ENCODE measurements around the gene TNNI3. TPM values are rescaled to one million over a fixed set of nuclear protein-coding genes. Genes with fewer than 3 reads are reported as not detected.

Gene TNNI3
- total and polyA plus RNA-seq, 2 donors (not counting 3 experiments of a cell fraction or from before 2014, with no cell fraction given): not detected

DNA sequence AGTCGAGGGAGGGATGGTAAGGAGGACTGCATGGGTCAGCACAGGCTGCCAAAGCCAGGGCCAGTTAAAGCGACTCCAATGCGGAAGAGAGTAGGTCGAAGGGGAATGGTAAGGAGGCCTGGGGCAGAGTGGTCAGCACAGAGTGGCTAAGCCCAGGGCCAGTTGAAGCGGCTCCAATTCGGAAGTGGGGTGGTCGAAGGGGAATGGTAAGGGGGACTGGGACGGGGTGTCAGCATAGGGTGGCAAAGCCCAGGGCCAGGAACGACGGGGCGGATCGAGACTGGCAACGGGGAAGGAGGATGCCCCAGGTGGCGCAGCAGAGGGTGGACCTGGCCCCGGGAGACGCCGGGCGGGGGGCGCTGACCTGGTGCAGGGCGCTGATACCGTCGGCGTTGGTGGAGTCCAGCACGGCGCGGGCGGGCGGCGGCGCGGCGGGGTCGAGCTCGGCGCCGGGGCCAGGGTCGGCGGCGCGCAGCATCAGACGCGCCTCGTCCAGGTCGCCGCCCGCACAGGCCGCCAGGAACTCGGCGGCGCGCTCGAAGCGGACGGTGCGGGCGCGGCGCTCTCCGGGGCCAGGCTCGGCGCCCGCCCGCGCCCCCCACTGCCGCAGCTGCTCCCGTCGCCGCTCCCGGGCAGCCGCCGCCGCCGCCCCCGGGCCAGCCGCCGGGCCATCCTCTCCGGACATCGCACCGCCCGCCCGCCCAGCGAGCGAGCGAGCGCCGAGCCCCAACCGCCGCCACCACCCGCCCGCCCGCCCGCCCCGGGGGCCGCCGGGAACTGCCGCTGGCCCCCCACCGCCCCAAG, 40.5 kb downstream of the TNNI3 start, which contains the start of gene PPP1R12C:
TSS of gene PPP1R12C (minus strand) at position 779 of the 804 bp plus-strand sequence. CDS start at position 685, 94 bp downstream.
- CTCF ChIA-PET: interaction anchor here (0.6 to 4.8 kb wide), 8 partner anchors 16 to 387 kb away, joined by 3 to 38 read pairs (median 4); partner anchors contain the start of gene DNAAF3

More for the DNA sequence above, 40.5 kb downstream of the TNNI3 start, which contains the start of gene PPP1R12C:
- intact Hi-C loops (cut with micrococcal nuclease) (loop anchor here (1.0 to 5.0 kb wide), 4 partner anchors 30 to 655 kb away; partner anchors contain the start of genes FIZ1, LENG9 and RDH13), dilution Hi-C loops (cut with MboI; ENCODE audit: extremely low pct_ligation_motif_present, low sequenced_read_pairs) (no loop called here)
- no peaks in the 10 kb centered on the region for H3K9me3 ChIP-seq (replicated peaks; ENCODE audit: control insufficient read depth, insufficient read depth, low read length)
- peaks cover 50% of the 10 kb centered on the region for H3K79me2 ChIP-seq (ENCODE audit: control insufficient read depth, insufficient read depth, low read length)
- no peaks in the 10 kb centered on the region for H3K9me1 ChIP-seq (replicated peaks; ENCODE audit: control insufficient read depth, extremely low read depth, insufficient read depth, low read length)
- no peaks in the 10 kb centered on the region for H4K20me1 ChIP-seq (replicated peaks; ENCODE audit: control insufficient read depth, extremely low read depth, insufficient read depth, low read length)
- no TSS peak for BruUV-seq (replicated peaks)
- H3K27ac ChIP-seq (ENCODE audit: insufficient read depth, low read depth, low read length): peak within 1 kb of the TSS; percentile 59
- peak within 1 kb of the TSS; percentile 78 for H3K9ac ChIP-seq (replicated peaks; ENCODE audit: extremely low read depth, insufficient read depth, low read length)
- H3K36me3 ChIP-seq (ENCODE audit: control insufficient read depth in 2 of 2, extremely low read depth in 1 of 2, insufficient read depth in 2 of 2, low read length in 2 of 2): no peaks in the 10 kb centered on the region
- peaks cover 20% of the 10 kb centered on the region for H3K4me1 ChIP-seq (ENCODE audit: control insufficient read depth, extremely low read depth, insufficient read depth, low read length)
- POLR2A ChIA-PET: interaction anchor here (0.6 to 1.8 kb wide), 5 partner anchors 13 to 473 kb away, joined by 3 to 7 read pairs (median 3); partner anchors contain the start of gene UBE2S
- H3K27me3 ChIP-seq (ENCODE audit: control insufficient read depth in 2 of 2, insufficient read depth in 2 of 2, low read length in 2 of 2): no peaks in the 10 kb centered on the region
- peak within 1 kb of the TSS; percentile 35 for H2AFZ ChIP-seq (ENCODE audit: low read depth, low read length)
- TF ChIP-seq JUN (IDR thresholded peaks at IDR 0.05; ENCODE audit: borderline replicate concordance, insufficient read depth, insufficient read length, low read depth): no peak
- TF ChIP-seq, protein P1, sequence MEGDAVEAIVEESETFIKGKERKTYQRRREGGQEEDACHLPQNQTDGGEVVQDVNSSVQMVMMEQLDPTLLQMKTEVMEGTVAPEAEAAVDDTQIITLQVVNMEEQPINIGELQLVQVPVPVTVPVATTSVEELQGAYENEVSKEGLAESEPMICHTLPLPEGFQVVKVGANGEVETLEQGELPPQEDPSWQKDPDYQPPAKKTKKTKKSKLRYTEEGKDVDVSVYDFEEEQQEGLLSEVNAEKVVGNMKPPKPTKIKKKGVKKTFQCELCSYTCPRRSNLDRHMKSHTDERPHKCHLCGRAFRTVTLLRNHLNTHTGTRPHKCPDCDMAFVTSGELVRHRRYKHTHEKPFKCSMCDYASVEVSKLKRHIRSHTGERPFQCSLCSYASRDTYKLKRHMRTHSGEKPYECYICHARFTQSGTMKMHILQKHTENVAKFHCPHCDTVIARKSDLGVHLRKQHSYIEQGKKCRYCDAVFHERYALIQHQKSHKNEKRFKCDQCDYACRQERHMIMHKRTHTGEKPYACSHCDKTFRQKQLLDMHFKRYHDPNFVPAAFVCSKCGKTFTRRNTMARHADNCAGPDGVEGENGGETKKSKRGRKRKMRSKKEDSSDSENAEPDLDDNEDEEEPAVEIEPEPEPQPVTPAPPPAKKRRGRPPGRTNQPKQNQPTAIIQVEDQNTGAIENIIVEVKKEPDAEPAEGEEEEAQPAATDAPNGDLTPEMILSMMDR (IDR thresholded peaks at IDR 0.05; ENCODE audit: extremely low read depth in 1 of 2, insufficient read depth in 1 of 2, low read depth in 1 of 2, low read length in 2 of 2): no peak
- no peak for TF ChIP-seq MAX (IDR thresholded peaks at IDR 0.05; ENCODE audit: insufficient read depth, insufficient read length)
- TF ChIP-seq FOS (IDR thresholded peaks at IDR 0.05; ENCODE audit: borderline replicate concordance, insufficient read depth, low read length): no peak
- TF ChIP-seq POLR2AphosphoS5 (IDR thresholded peaks at IDR 0.05; ENCODE audit: insufficient read depth, low read depth, low read length): no peak
- no peak for TF ChIP-seq EZH2 (IDR thresholded peaks at IDR 0.05; ENCODE audit: borderline replicate concordance, low read depth, low read length, severe bottlenecking)
- no peak for TF ChIP-seq MYC (IDR thresholded peaks at IDR 0.05; ENCODE audit: low read depth, low read length)
- TF ChIP-seq POLR2A (IDR thresholded peaks at IDR 0.05; ENCODE audit: low read depth, low read length): no peak
- no peak for TF ChIP-seq GATA2 (IDR thresholded peaks at IDR 0.05; ENCODE audit: insufficient read depth, insufficient read length, low read depth, low read length)
- DNase-seq (ENCODE audit: low read depth, low spot score): peak; percentile 19
- no peak for FAIRE-seq
- H3K4me3 ChIP-seq (replicated peaks in 1 of 3; ENCODE audit: insufficient read depth in 1 of 3, low read depth in 1 of 3, low read length in 3 of 3): peak within 1 kb of the TSS; percentile 30 to 92 (median 75)
- H3K4me2 ChIP-seq (ENCODE audit: insufficient read depth, low read length): peak within 1 kb of the TSS; percentile 71
